Vagina (tissue), 2 donors: ENCODE data around the gene SOS1.

Source experiments
- CTCF ChIP-seq, 3 experiments: fragments of 450-650 bp in 2 of 3; fragments of 200-600 bp in 1 of 3; sonication (generic) in 1 of 3; IDR thresholded peaks; one replicate each; pipeline ENCODE4 v1.5.1; 2017 to 2019; ENCODE audit warnings: antibody characterized with exemption in 3 of 3, mild to moderate bottlenecking in 2 of 3, moderate library complexity in 2 of 3
- POLR2AphosphoS5 ChIP-seq, 2 donors: sonication (generic); formaldehyde crosslinking; IDR thresholded peaks; one replicate each; pipeline ENCODE4 v1.9.0; 2017; ENCODE audit warnings: antibody characterized with exemption in 2 of 2, mild to moderate bottlenecking in 2 of 2, low read depth in 1 of 2; ENCODE audit not compliant: insufficient read depth in 1 of 2

- TF ChIP-seq CTCF (IDR thresholded peaks at IDR 0.05), result no peak
- no peak for TF ChIP-seq POLR2AphosphoS5 (IDR thresholded peaks at IDR 0.05; ENCODE audit: insufficient read depth in 1 of 2, low read depth in 1 of 2)
These were observed 62.8 kb downstream of the SOS1 start for GRCh38 chr2:39058101-39058500.
